GM12892 (cell line): ENCODE measurements around the gene AACS.

Source experiments
- POLR2A ChIP-seq: IDR thresholded peaks from 2 replicates; pipeline ENCODE4 v1.6.1; 2011; ENCODE audit warnings: low read depth, low read length, control low read depth
- POLR2AphosphoS5 ChIP-seq: IDR thresholded peaks from 2 replicates; pipeline ENCODE4 v1.6.1; 2011; ENCODE audit warnings: low read depth, low read length, control low read depth
- TAF1 ChIP-seq: IDR thresholded peaks from 2 replicates; pipeline ENCODE4 v1.6.1; 2011; ENCODE audit warnings: low read depth, mild to moderate bottlenecking, control low read depth, low read length, borderline replicate concordance

- TF ChIP-seq POLR2A (no peak), TAF1 (no peak), POLR2AphosphoS5 (no peak)
Measured at GRCh38 chr12:125192690-125193221, 127.5 kb downstream of the AACS start.
